ENCODE measurements around the gene CORO1C. TPM values are rescaled to one million over a fixed set of nuclear protein-coding genes. Genes with fewer than 3 reads are reported as not detected.

CORO1C gene
- total and polyA plus RNA-seq, 9 of the 15 experiments (the other 6 are each of a cell fraction or from before 2014, with no cell fraction given): 55.2 to 280 (median 150) TPM

Small RNA genes lying within 50 kb of the gene (microRNA-seq; reads per million reads assigned to microRNA genes)
- not detected for gene MIR4496 (ENCODE audit: borderline microRNAs expressed)

Small RNA genes lying within 50 kb of the gene (small RNA-seq; reads per million reads assigned to genes)
- not detected for gene AC087893.2
- not detected for gene RF00019
- gene RF00561: not detected
- not detected for gene RNU7-169P

Other genes with a start within 250 kb of the CORO1C start
- gene FICD, start 216.2 kb downstream of the CORO1C start, total RNA-seq (2014; rRNA removed): 3.1 and 4.5 TPM in 2 replicates
- gene FICD, start 216.2 kb downstream of the CORO1C start, total RNA-seq (2014; rRNA removed; fragmentation: Illumina TruSeq; extraction: Trizol): 1.9 TPM in 2 replicates
- 2.8 and 3.1 TPM in 2 replicates for gene FICD, start 216.2 kb downstream of the CORO1C start, total RNA-seq (2015; rRNA removed; fragmentation: Illumina TruSeq; extraction: Trizol)
- gene FICD, start 216.2 kb downstream of the CORO1C start, total RNA-seq (2021): 3.0 and 3.4 TPM in 2 replicates
- gene FICD, start 216.2 kb downstream of the CORO1C start, polyA plus RNA-seq (2011; rRNA removed): 0.80 and 0.88 TPM in 2 replicates
- gene FICD, start 216.2 kb downstream of the CORO1C start, polyA plus RNA-seq (2014; fragmentation: Illumina TruSeq; extraction: Trizol): 1.6 and 2.0 TPM in 2 replicates
- 1 to 10 TPM; 1.1 to 1.2 TPM for gene FICD, start 216.2 kb downstream of the CORO1C start, polyA plus RNA-seq (2014; fragmentation: Nextera tagmentation; extraction: Ambion mirVana)
- 2.1 and 2.7 TPM in 2 replicates for gene FICD, start 216.2 kb downstream of the CORO1C start, polyA plus RNA-seq (2014; rRNA removed)
- 167 and 396 TPM in 2 replicates for gene SART3, start 170.3 kb downstream of the CORO1C start, total RNA-seq (2014; rRNA removed)
- gene SART3, start 170.3 kb downstream of the CORO1C start, total RNA-seq (2014; rRNA removed; fragmentation: Illumina TruSeq; extraction: Trizol): 64.7 and 66.7 TPM in 2 replicates
- gene SART3, start 170.3 kb downstream of the CORO1C start, total RNA-seq (2015; rRNA removed; fragmentation: Illumina TruSeq; extraction: Trizol): 103 and 104 TPM in 2 replicates
- gene SART3, start 170.3 kb downstream of the CORO1C start, total RNA-seq (2021): 63.2 and 72.6 TPM in 2 replicates
- 32.1 and 33.7 TPM in 2 replicates for gene SART3, start 170.3 kb downstream of the CORO1C start, polyA plus RNA-seq (2011; rRNA removed)
- 54.4 and 56.7 TPM in 2 replicates for gene SART3, start 170.3 kb downstream of the CORO1C start, polyA plus RNA-seq (2014; fragmentation: Illumina TruSeq; extraction: Trizol)
- gene SART3, start 170.3 kb downstream of the CORO1C start, polyA plus RNA-seq (2014; fragmentation: Nextera tagmentation; extraction: Ambion mirVana): 1 to 10 TPM; 8.9 to 9.9 TPM
- gene SART3, start 170.3 kb downstream of the CORO1C start, polyA plus RNA-seq (2014; rRNA removed): 52.6 and 58.4 TPM in 2 replicates
- gene ISCU, start 168.9 kb downstream of the CORO1C start, total RNA-seq (2014; rRNA removed): 92.5 and 136 TPM in 2 replicates
- 74.2 and 77.5 TPM in 2 replicates for gene ISCU, start 168.9 kb downstream of the CORO1C start, total RNA-seq (2014; rRNA removed; fragmentation: Illumina TruSeq; extraction: Trizol)
- gene ISCU, start 168.9 kb downstream of the CORO1C start, total RNA-seq (2015; rRNA removed; fragmentation: Illumina TruSeq; extraction: Trizol): 75.6 and 77.3 TPM in 2 replicates
- 67.8 and 68.7 TPM in 2 replicates for gene ISCU, start 168.9 kb downstream of the CORO1C start, total RNA-seq (2021)
- gene ISCU, start 168.9 kb downstream of the CORO1C start, polyA plus RNA-seq (2011; rRNA removed): 80.9 and 89.6 TPM in 2 replicates
- gene ISCU, start 168.9 kb downstream of the CORO1C start, polyA plus RNA-seq (2014; fragmentation: Illumina TruSeq; extraction: Trizol): 69.4 and 77.7 TPM in 2 replicates
- gene ISCU, start 168.9 kb downstream of the CORO1C start, polyA plus RNA-seq (2014; fragmentation: Nextera tagmentation; extraction: Ambion mirVana): 10 to 100 TPM; 15.9 to 19.8 TPM
- 84.7 and 86.8 TPM in 2 replicates for gene ISCU, start 168.9 kb downstream of the CORO1C start, polyA plus RNA-seq (2014; rRNA removed)
- not detected in 2 replicates for gene TMEM119, start 133.4 kb downstream of the CORO1C start, total RNA-seq (2014; rRNA removed)
- not detected in 2 replicates for gene TMEM119, start 133.4 kb downstream of the CORO1C start, total RNA-seq (2014; rRNA removed; fragmentation: Illumina TruSeq; extraction: Trizol)
- not detected in 2 replicates for gene TMEM119, start 133.4 kb downstream of the CORO1C start, total RNA-seq (2015; rRNA removed; fragmentation: Illumina TruSeq; extraction: Trizol)
- gene TMEM119, start 133.4 kb downstream of the CORO1C start, total RNA-seq (2021): 0.18 TPM in 1 of 2 replicates, not detected in the other
- not detected in 2 replicates for gene TMEM119, start 133.4 kb downstream of the CORO1C start, polyA plus RNA-seq (2011; rRNA removed)
- not detected in 2 replicates for gene TMEM119, start 133.4 kb downstream of the CORO1C start, polyA plus RNA-seq (2014; fragmentation: Illumina TruSeq; extraction: Trizol)
- gene TMEM119, start 133.4 kb downstream of the CORO1C start, polyA plus RNA-seq (2014; fragmentation: Nextera tagmentation; extraction: Ambion mirVana): not detected
- not detected in 2 replicates for gene TMEM119, start 133.4 kb downstream of the CORO1C start, polyA plus RNA-seq (2014; rRNA removed)
- 1.7 and 3.4 TPM in 2 replicates for gene SELPLG, start 97.6 kb downstream of the CORO1C start, total RNA-seq (2014; rRNA removed)
- gene SELPLG, start 97.6 kb downstream of the CORO1C start, total RNA-seq (2014; rRNA removed; fragmentation: Illumina TruSeq; extraction: Trizol): 0.54 and 0.76 TPM in 2 replicates
- 10.2 TPM in 2 replicates for gene SELPLG, start 97.6 kb downstream of the CORO1C start, total RNA-seq (2015; rRNA removed; fragmentation: Illumina TruSeq; extraction: Trizol)
- 2.2 and 2.5 TPM in 2 replicates for gene SELPLG, start 97.6 kb downstream of the CORO1C start, total RNA-seq (2021)
- gene SELPLG, start 97.6 kb downstream of the CORO1C start, polyA plus RNA-seq (2011; rRNA removed): 1.4 and 1.6 TPM in 2 replicates
- 3.3 and 3.9 TPM in 2 replicates for gene SELPLG, start 97.6 kb downstream of the CORO1C start, polyA plus RNA-seq (2014; fragmentation: Illumina TruSeq; extraction: Trizol)
- under 1 TPM; 0.22 to 0.34 TPM for gene SELPLG, start 97.6 kb downstream of the CORO1C start, polyA plus RNA-seq (2014; fragmentation: Nextera tagmentation; extraction: Ambion mirVana)
- 1.2 and 2.8 TPM in 2 replicates for gene SELPLG, start 97.6 kb downstream of the CORO1C start, polyA plus RNA-seq (2014; rRNA removed)
- gene SSH1, start 126.1 kb upstream of the CORO1C start, total RNA-seq (2014; rRNA removed): 2.0 and 2.9 TPM in 2 replicates
- gene SSH1, start 126.1 kb upstream of the CORO1C start, total RNA-seq (2014; rRNA removed; fragmentation: Illumina TruSeq; extraction: Trizol): 2.3 and 2.5 TPM in 2 replicates
- gene SSH1, start 126.1 kb upstream of the CORO1C start, total RNA-seq (2015; rRNA removed; fragmentation: Illumina TruSeq; extraction: Trizol): 1.7 and 2.2 TPM in 2 replicates
- 5.5 and 6.5 TPM in 2 replicates for gene SSH1, start 126.1 kb upstream of the CORO1C start, total RNA-seq (2021)
- 3.4 and 4.2 TPM in 2 replicates for gene SSH1, start 126.1 kb upstream of the CORO1C start, polyA plus RNA-seq (2011; rRNA removed)
- gene SSH1, start 126.1 kb upstream of the CORO1C start, polyA plus RNA-seq (2014; fragmentation: Illumina TruSeq; extraction: Trizol): 2.5 and 3.1 TPM in 2 replicates
- gene SSH1, start 126.1 kb upstream of the CORO1C start, polyA plus RNA-seq (2014; fragmentation: Nextera tagmentation; extraction: Ambion mirVana): under 1 TPM; 0.41 to 0.45 TPM
- 2.3 and 2.8 TPM in 2 replicates for gene SSH1, start 126.1 kb upstream of the CORO1C start, polyA plus RNA-seq (2014; rRNA removed)
- gene DAO, start 148.6 kb upstream of the CORO1C start, total RNA-seq (2014; rRNA removed): not detected in 2 replicates
- gene DAO, start 148.6 kb upstream of the CORO1C start, total RNA-seq (2014; rRNA removed; fragmentation: Illumina TruSeq; extraction: Trizol): not detected in 2 replicates
- not detected in 2 replicates for gene DAO, start 148.6 kb upstream of the CORO1C start, total RNA-seq (2015; rRNA removed; fragmentation: Illumina TruSeq; extraction: Trizol)
- gene DAO, start 148.6 kb upstream of the CORO1C start, total RNA-seq (2021): not detected in 2 replicates
- not detected in 2 replicates for gene DAO, start 148.6 kb upstream of the CORO1C start, polyA plus RNA-seq (2011; rRNA removed)
- not detected in 2 replicates for gene DAO, start 148.6 kb upstream of the CORO1C start, polyA plus RNA-seq (2014; fragmentation: Illumina TruSeq; extraction: Trizol)
- not detected for gene DAO, start 148.6 kb upstream of the CORO1C start, polyA plus RNA-seq (2014; fragmentation: Nextera tagmentation; extraction: Ambion mirVana)
- not detected in 2 replicates for gene DAO, start 148.6 kb upstream of the CORO1C start, polyA plus RNA-seq (2014; rRNA removed)